ENCODE results near the gene MNAT1.

DNA sequence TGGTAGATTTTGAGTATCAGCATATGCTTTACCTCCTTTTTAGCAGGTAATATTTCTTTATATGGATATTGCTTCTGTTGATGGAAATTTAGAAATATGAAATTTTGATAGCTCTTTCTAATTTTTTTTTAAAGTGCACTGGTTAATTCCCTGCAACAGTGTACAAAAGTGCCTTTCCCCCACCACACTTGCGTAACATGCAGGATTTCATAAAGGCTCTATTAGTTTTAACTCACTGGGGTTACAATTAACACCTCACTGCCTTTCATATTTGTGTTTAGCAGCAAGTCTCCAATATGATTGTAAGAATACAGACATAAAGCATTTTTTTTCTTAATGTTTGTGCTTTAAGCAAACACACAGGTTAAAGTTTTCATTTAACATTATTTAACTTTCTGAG lies 25.6 kb downstream of the MNAT1 start:
- TF ChIP-seq, protein P1, sequence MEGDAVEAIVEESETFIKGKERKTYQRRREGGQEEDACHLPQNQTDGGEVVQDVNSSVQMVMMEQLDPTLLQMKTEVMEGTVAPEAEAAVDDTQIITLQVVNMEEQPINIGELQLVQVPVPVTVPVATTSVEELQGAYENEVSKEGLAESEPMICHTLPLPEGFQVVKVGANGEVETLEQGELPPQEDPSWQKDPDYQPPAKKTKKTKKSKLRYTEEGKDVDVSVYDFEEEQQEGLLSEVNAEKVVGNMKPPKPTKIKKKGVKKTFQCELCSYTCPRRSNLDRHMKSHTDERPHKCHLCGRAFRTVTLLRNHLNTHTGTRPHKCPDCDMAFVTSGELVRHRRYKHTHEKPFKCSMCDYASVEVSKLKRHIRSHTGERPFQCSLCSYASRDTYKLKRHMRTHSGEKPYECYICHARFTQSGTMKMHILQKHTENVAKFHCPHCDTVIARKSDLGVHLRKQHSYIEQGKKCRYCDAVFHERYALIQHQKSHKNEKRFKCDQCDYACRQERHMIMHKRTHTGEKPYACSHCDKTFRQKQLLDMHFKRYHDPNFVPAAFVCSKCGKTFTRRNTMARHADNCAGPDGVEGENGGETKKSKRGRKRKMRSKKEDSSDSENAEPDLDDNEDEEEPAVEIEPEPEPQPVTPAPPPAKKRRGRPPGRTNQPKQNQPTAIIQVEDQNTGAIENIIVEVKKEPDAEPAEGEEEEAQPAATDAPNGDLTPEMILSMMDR (IDR thresholded peaks at IDR 0.05 in 8 of 11, conservative IDR thresholded peaks at IDR 0.05 in 3 of 11) = no peak
- no peak for TF ChIP-seq POLR2AphosphoS5 (IDR thresholded peaks at IDR 0.05)
- no peak for TF ChIP-seq POLR2A (IDR thresholded peaks at IDR 0.05)

Data from spleen (tissue), 7 donors.